HG03378 (cell line): ENCODE measurements around the gene FOXR1.
"Not testable (repeated sequence)": the region's sequence is repeated elsewhere in the genome, so short reads cannot be mapped to it uniquely, and the experiment has no call there.

Experiments
- ATAC-seq: cut with Tn5 transposase; IDR thresholded peaks from one replicate; pipeline ENCODE4 v1.9.1; 2021; ENCODE audit warnings: mild to moderate bottlenecking, moderate library complexity; ENCODE audit not compliant: unreplicated experiment

Gene FOXR1

GRCh38 chr11:118939953-118940598, 31.5 kb upstream of the FOXR1 start:
- ATAC-seq: no peak

GRCh38 chr11:118947091-118947490, 24.5 kb upstream of the FOXR1 start:
- no peak for ATAC-seq

- ATAC-seq: no peak
Observed at GRCh38 chr11:118948000-118948399, 23.6 kb upstream of the FOXR1 start.

GRCh38 chr11:118953265-118953664, 18.3 kb upstream of the FOXR1 start:
- ATAC-seq: no peak

- not testable (repeated sequence) for ATAC-seq
Observed at GRCh38 chr11:118953976-118954375, 17.6 kb upstream of the FOXR1 start.

GRCh38 chr11:118956094-118956846, 15.3 kb upstream of the FOXR1 start, which contains the start of gene UPK2:
TSS of gene UPK2 (plus strand) at chr11:118956298. CDS start at chr11:118956351, 53 bp downstream.
- ATAC-seq: no peak

GRCh38 chr11:118956847-118957469, 14.6 kb upstream of the FOXR1 start:
- ATAC-seq: no peak

- no peak for ATAC-seq
Observed at GRCh38 chr11:118957549-118957948, 14.0 kb upstream of the FOXR1 start.

- ATAC-seq: no peak
Observed at GRCh38 chr11:118957968-118958367, 13.6 kb upstream of the FOXR1 start.

- no peak for ATAC-seq
Observed at GRCh38 chr11:118958577-118958976, 13.0 kb upstream of the FOXR1 start.

GRCh38 chr11:118961189-118961588, 10.4 kb upstream of the FOXR1 start:
- no peak for ATAC-seq

GRCh38 chr11:118961591-118961990, 10.0 kb upstream of the FOXR1 start:
- no peak for ATAC-seq

GRCh38 chr11:118969508-118969907, 2.1 kb upstream of the FOXR1 start:
- ATAC-seq: not testable (repeated sequence)

- ATAC-seq: no peak
Observed at GRCh38 chr11:118973985-118974384, 2.4 kb downstream of the FOXR1 start.

GRCh38 chr11:118975771-118976709, 4.5 kb downstream of the FOXR1 start:
- no peak for ATAC-seq

- no peak for ATAC-seq
Observed at GRCh38 chr11:118979434-118979833, 7.9 kb downstream of the FOXR1 start.

- no peak for ATAC-seq
Observed at GRCh38 chr11:118980191-118980881, 8.8 kb downstream of the FOXR1 start.

- ATAC-seq: not testable (repeated sequence)
Observed at GRCh38 chr11:118984337-118984736, 12.8 kb downstream of the FOXR1 start.

GRCh38 chr11:118984825-118985224, 13.3 kb downstream of the FOXR1 start:
- no peak for ATAC-seq

GRCh38 chr11:118988280-118988679, 16.7 kb downstream of the FOXR1 start:
- ATAC-seq: no peak
